ENCODE results near the gene RDH13. TPM values are rescaled to one million over a fixed set of nuclear protein-coding genes. Genes with fewer than 3 reads are reported as not detected.

The RDH13 gene
- total and polyA plus RNA-seq, 2 donors, result 12.4 to 15.0 TPM

- H3K36me3 ChIP-seq (ENCODE audit: insufficient read depth), result peaks cover 6% of the 10 kb centered on the region
Measured at GRCh38 chr19:55058781-55059610, 4.0 kb downstream of the RDH13 start.

GRCh38 chr19:55056827-55057226, 6.1 kb downstream of the RDH13 start:
- WGBS, result 97% methylated on average over 9 of the region's 9 CpGs
- Histone ChIP-seq H3K27ac (ENCODE audit: low read depth) (no peak overlapping the region), H3K36me3 (ENCODE audit: insufficient read depth) (peaks cover 8% of the 10 kb centered on the region), H3K4me1 (ENCODE audit: insufficient read depth) (no peaks in the 10 kb centered on the region), H3K4me3 (ENCODE audit: low read depth, low read length) (no peak overlapping the region)
- no peak for DNase-seq (ENCODE audit: extremely low spot score)

More at GRCh38 chr19:55058781-55059610, 4.0 kb downstream of the RDH13 start:
- 95% methylated on average over 23 of the region's 23 CpGs for WGBS
- Histone ChIP-seq H3K4me3 (ENCODE audit: low read depth, low read length) (no peak overlapping the region), H3K27ac (ENCODE audit: low read depth) (no peak overlapping the region), H3K4me1 (ENCODE audit: insufficient read depth) (no peaks in the 10 kb centered on the region)
- no peak for DNase-seq (ENCODE audit: extremely low spot score)

GRCh38 chr19:55053735-55054134, 9.2 kb downstream of the RDH13 start:
- H3K4me3 ChIP-seq (ENCODE audit: low read depth, low read length), result no peak overlapping the region
- DNase-seq (ENCODE audit: extremely low spot score), result no peak
- peaks cover 8% of the 10 kb centered on the region for H3K36me3 ChIP-seq (ENCODE audit: insufficient read depth)
- H3K27ac ChIP-seq (ENCODE audit: low read depth), result no peak overlapping the region
- no peaks in the 10 kb centered on the region for H3K4me1 ChIP-seq (ENCODE audit: insufficient read depth)
- 83% methylated on average over 7 of the region's 7 CpGs for WGBS

- peaks cover 6% of the 10 kb centered on the region for H3K36me3 ChIP-seq (ENCODE audit: insufficient read depth)
- no peak overlapping the region for H3K27ac ChIP-seq (ENCODE audit: low read depth)
- WGBS, result 95% methylated on average over 25 of the region's 25 CpGs
- H3K4me3 ChIP-seq (ENCODE audit: low read depth, low read length), result no peak overlapping the region
- no peak for DNase-seq (ENCODE audit: extremely low spot score)
- H3K4me1 ChIP-seq (ENCODE audit: insufficient read depth), result no peaks in the 10 kb centered on the region
Measured at GRCh38 chr19:55050749-55051532, 12.0 kb downstream of the RDH13 start.

GRCh38 chr19:55048446-55048845, 14.5 kb downstream of the RDH13 start:
- no peak overlapping the region for H3K27ac ChIP-seq (ENCODE audit: low read depth)
- no peak for DNase-seq (ENCODE audit: extremely low spot score)
- no peaks in the 10 kb centered on the region for H3K4me1 ChIP-seq (ENCODE audit: insufficient read depth)
- peaks cover 8% of the 10 kb centered on the region for H3K36me3 ChIP-seq (ENCODE audit: insufficient read depth)
- H3K4me3 ChIP-seq (ENCODE audit: low read depth, low read length), result no peak overlapping the region
- 94% methylated on average over 15 of the region's 15 CpGs for WGBS

GRCh38 chr19:55047951-55048350, 15.0 kb downstream of the RDH13 start:
- Histone ChIP-seq H3K4me3 (ENCODE audit: low read depth, low read length) (no peak overlapping the region), H3K4me1 (ENCODE audit: insufficient read depth) (no peaks in the 10 kb centered on the region), H3K36me3 (ENCODE audit: insufficient read depth) (peaks cover 8% of the 10 kb centered on the region), H3K27ac (ENCODE audit: low read depth) (no peak overlapping the region)
- 92% methylated on average over 12 of the region's 12 CpGs for WGBS
- no peak for DNase-seq (ENCODE audit: extremely low spot score)

- DNase-seq (ENCODE audit: extremely low spot score), result no peak
- H3K4me3 ChIP-seq (ENCODE audit: low read depth, low read length), result no peak overlapping the region
- H3K27ac ChIP-seq (ENCODE audit: low read depth), result no peak overlapping the region
- WGBS, result 92% methylated on average over 17 of the region's 17 CpGs
- no peaks in the 10 kb centered on the region for H3K4me1 ChIP-seq (ENCODE audit: insufficient read depth)
- peaks cover 8% of the 10 kb centered on the region for H3K36me3 ChIP-seq (ENCODE audit: insufficient read depth)
Measured at GRCh38 chr19:55046975-55047622, 15.8 kb downstream of the RDH13 start.

- H3K4me3 ChIP-seq (ENCODE audit: low read depth, low read length), result no peak overlapping the region
- WGBS, result 94% methylated on average over 30 of the region's 30 CpGs
- peaks cover 8% of the 10 kb centered on the region for H3K36me3 ChIP-seq (ENCODE audit: insufficient read depth)
- no peak for DNase-seq (ENCODE audit: extremely low spot score)
- H3K4me1 ChIP-seq (ENCODE audit: insufficient read depth), result no peaks in the 10 kb centered on the region
- H3K27ac ChIP-seq (ENCODE audit: low read depth), result no peak overlapping the region
Measured at GRCh38 chr19:55044771-55045716, 17.9 kb downstream of the RDH13 start.

GRCh38 chr19:55044286-55044685, 18.7 kb downstream of the RDH13 start:
- Histone ChIP-seq H3K4me3 (ENCODE audit: low read depth, low read length) (no peak overlapping the region), H3K27ac (ENCODE audit: low read depth) (no peak overlapping the region), H3K36me3 (ENCODE audit: insufficient read depth) (peaks cover 8% of the 10 kb centered on the region), H3K4me1 (ENCODE audit: insufficient read depth) (no peaks in the 10 kb centered on the region)
- 90% methylated on average over 5 of the region's 5 CpGs for WGBS
- DNase-seq (ENCODE audit: extremely low spot score), result no peak

- H3K4me1 ChIP-seq (ENCODE audit: insufficient read depth), result no peaks in the 10 kb centered on the region
- peaks cover 7% of the 10 kb centered on the region for H3K36me3 ChIP-seq (ENCODE audit: insufficient read depth)
- no peak overlapping the region for H3K4me3 ChIP-seq (ENCODE audit: low read depth, low read length)
- 76% methylated on average over 11 of the region's 11 CpGs for WGBS
- DNase-seq (ENCODE audit: extremely low spot score), result no peak
- H3K27ac ChIP-seq (ENCODE audit: low read depth), result no peak overlapping the region
Measured at GRCh38 chr19:55042688-55043087, 20.3 kb downstream of the RDH13 start.

GRCh38 chr19:55042344-55042678, 20.6 kb downstream of the RDH13 start:
- H3K27ac ChIP-seq (ENCODE audit: low read depth), result no peak overlapping the region
- no peaks in the 10 kb centered on the region for H3K4me1 ChIP-seq (ENCODE audit: insufficient read depth)
- H3K36me3 ChIP-seq (ENCODE audit: insufficient read depth), result peaks cover 7% of the 10 kb centered on the region
- H3K4me3 ChIP-seq (ENCODE audit: low read depth, low read length), result no peak overlapping the region
- 87% methylated on average over 9 of the region's 9 CpGs for WGBS
- no peak for DNase-seq (ENCODE audit: extremely low spot score)

GRCh38 chr19:55041627-55042343, 21.2 kb downstream of the RDH13 start:
- DNase-seq (ENCODE audit: extremely low spot score), result no peak
- Histone ChIP-seq H3K36me3 (ENCODE audit: insufficient read depth) (peaks cover 7% of the 10 kb centered on the region), H3K27ac (ENCODE audit: low read depth) (no peak overlapping the region), H3K4me1 (ENCODE audit: insufficient read depth) (no peaks in the 10 kb centered on the region), H3K4me3 (ENCODE audit: low read depth, low read length) (no peak overlapping the region)
- 72% methylated on average over 30 of the region's 30 CpGs for WGBS

Data from urinary bladder (tissue), 4 donors.